ENCODE measurements around the gene AK2.

GRCh38 chr1:33047839-33048305, 11.2 kb upstream of the AK2 start:
- TF ChIP-seq CTCF (IDR thresholded peaks at IDR 0.05) (no peak), POLR2A (IDR thresholded peaks at IDR 0.05) (no peak)
